Measurements from ENCODE around the gene EXOC3L4. TPM values are rescaled to one million over a fixed set of nuclear protein-coding genes. Genes with fewer than 3 reads are reported as not detected.
"Not testable (repeated sequence)": the region's sequence is repeated elsewhere in the genome, so short reads cannot be mapped to it uniquely, and the experiment has no call there.

The EXOC3L4 gene
- total RNA-seq, 1 donor from 2014 or later, result not detected

GRCh38 chr14:103142721-103143302 lies 48.3 kb downstream of the EXOC3L4 start:
- Mint-ChIP-seq H3K4me1 (ENCODE audit: low read depth) (peaks cover 4% of the 10 kb centered on the region), H3K4me3 (no peak overlapping the region), H3K9me3 (no peaks in the 10 kb centered on the region), H3K36me3 (ENCODE audit: low read depth) (no peaks in the 10 kb centered on the region), H3K27ac (no peak overlapping the region), H3K27me3 (ENCODE audit: insufficient read depth) (peaks cover 7% of the 10 kb centered on the region)
- intact Hi-C loops (cut with micrococcal nuclease), result no loop called here
- DNase-seq (ENCODE audit: low spot score), result no peak

GRCh38 chr14:103143506-103143905 lies 49.0 kb downstream of the EXOC3L4 start:
- DNase-seq (ENCODE audit: low spot score), result no peak
- Mint-ChIP-seq H3K27me3 (ENCODE audit: insufficient read depth) (peaks cover 7% of the 10 kb centered on the region), H3K36me3 (ENCODE audit: low read depth) (no peaks in the 10 kb centered on the region), H3K27ac (no peak overlapping the region), H3K9me3 (no peaks in the 10 kb centered on the region), H3K4me3 (no peak overlapping the region), H3K4me1 (ENCODE audit: low read depth) (peaks cover 4% of the 10 kb centered on the region)
- intact Hi-C loops (cut with micrococcal nuclease), result no loop called here

- no peaks in the 10 kb centered on the region for H3K9me3 Mint-ChIP-seq
- no peak overlapping the region for H3K27ac Mint-ChIP-seq
- H3K4me3 Mint-ChIP-seq, result no peak overlapping the region
- peaks cover 4% of the 10 kb centered on the region for H3K4me1 Mint-ChIP-seq (ENCODE audit: low read depth)
- peaks cover 7% of the 10 kb centered on the region for H3K27me3 Mint-ChIP-seq (ENCODE audit: insufficient read depth)
- H3K36me3 Mint-ChIP-seq (ENCODE audit: low read depth), result no peaks in the 10 kb centered on the region
- intact Hi-C loops (cut with micrococcal nuclease), result no loop called here
- no peak for DNase-seq (ENCODE audit: low spot score)
Measured at GRCh38 chr14:103144085-103144484, 49.6 kb downstream of the EXOC3L4 start.

GRCh38 chr14:103146141-103146709 lies 51.7 kb downstream of the EXOC3L4 start:
- no peak for DNase-seq (ENCODE audit: low spot score)
- Mint-ChIP-seq H3K27me3 (ENCODE audit: insufficient read depth) (peaks cover 10% of the 10 kb centered on the region), H3K36me3 (ENCODE audit: low read depth) (no peaks in the 10 kb centered on the region), H3K27ac (no peak overlapping the region), H3K9me3 (no peaks in the 10 kb centered on the region), H3K4me1 (ENCODE audit: low read depth) (no peaks in the 10 kb centered on the region), H3K4me3 (no peak overlapping the region)
- intact Hi-C loops (cut with micrococcal nuclease), result no loop called here

- DNase-seq (ENCODE audit: low spot score), result no peak
- intact Hi-C loops (cut with micrococcal nuclease), result no loop called here
- peaks cover 4% of the 10 kb centered on the region for H3K27me3 Mint-ChIP-seq (ENCODE audit: insufficient read depth)
- H3K9me3 Mint-ChIP-seq, result no peaks in the 10 kb centered on the region
- H3K36me3 Mint-ChIP-seq (ENCODE audit: low read depth), result no peaks in the 10 kb centered on the region
- H3K27ac Mint-ChIP-seq, result no peak overlapping the region
- H3K4me3 Mint-ChIP-seq, result no peak overlapping the region
- H3K4me1 Mint-ChIP-seq (ENCODE audit: low read depth), result no peaks in the 10 kb centered on the region
Measured at GRCh38 chr14:103149351-103150237, 55.1 kb downstream of the EXOC3L4 start.

- intact Hi-C loops (cut with micrococcal nuclease), result no loop called here
- H3K4me3 Mint-ChIP-seq, result no peak overlapping the region
- DNase-seq (ENCODE audit: low spot score), result no peak
Measured at GRCh38 chr14:103151270-103151945, 56.9 kb downstream of the EXOC3L4 start.

GRCh38 chr14:103155010-103155409 lies 60.5 kb downstream of the EXOC3L4 start:
- Mint-ChIP-seq H3K27me3 (ENCODE audit: insufficient read depth) (peaks cover 4% of the 10 kb centered on the region), H3K9me3 (no peaks in the 10 kb centered on the region), H3K36me3 (ENCODE audit: low read depth) (no peaks in the 10 kb centered on the region), H3K4me1 (ENCODE audit: low read depth) (no peaks in the 10 kb centered on the region), H3K27ac (no peak overlapping the region), H3K4me3 (no peak overlapping the region)
- intact Hi-C loops (cut with micrococcal nuclease), result no loop called here
- no peak for DNase-seq (ENCODE audit: low spot score)

More at GRCh38 chr14:103151270-103151945, 56.9 kb downstream of the EXOC3L4 start:
- Mint-ChIP-seq H3K27me3 (ENCODE audit: insufficient read depth) (peaks cover 4% of the 10 kb centered on the region), H3K36me3 (ENCODE audit: low read depth) (no peaks in the 10 kb centered on the region), H3K9me3 (no peaks in the 10 kb centered on the region), H3K27ac (no peak overlapping the region), H3K4me1 (ENCODE audit: low read depth) (no peaks in the 10 kb centered on the region)

GRCh38 chr14:103155416-103155815 lies 60.9 kb downstream of the EXOC3L4 start:
- H3K9me3 Mint-ChIP-seq; H3K4me3 Mint-ChIP-seq; H3K27me3 Mint-ChIP-seq (ENCODE audit: insufficient read depth); H3K27ac Mint-ChIP-seq; DNase-seq (ENCODE audit: low spot score); intact Hi-C loops (cut with micrococcal nuclease); H3K4me1 Mint-ChIP-seq (ENCODE audit: low read depth); H3K36me3 Mint-ChIP-seq (ENCODE audit: low read depth): not testable (repeated sequence)

GRCh38 chr14:103155826-103156394 lies 61.4 kb downstream of the EXOC3L4 start:
- DNase-seq (ENCODE audit: low spot score), result no peak
- Mint-ChIP-seq H3K9me3 (no peaks in the 10 kb centered on the region), H3K36me3 (ENCODE audit: low read depth) (no peaks in the 10 kb centered on the region), H3K27ac (no peak overlapping the region), H3K4me3 (no peak overlapping the region), H3K27me3 (ENCODE audit: insufficient read depth) (peaks cover 2% of the 10 kb centered on the region), H3K4me1 (ENCODE audit: low read depth) (no peaks in the 10 kb centered on the region)
- intact Hi-C loops (cut with micrococcal nuclease), result no loop called here

- intact Hi-C loops (cut with micrococcal nuclease), result no loop called here
- no peak overlapping the region for H3K27ac Mint-ChIP-seq
- no peaks in the 10 kb centered on the region for H3K4me1 Mint-ChIP-seq (ENCODE audit: low read depth)
Measured at GRCh38 chr14:103156651-103157378, 62.3 kb downstream of the EXOC3L4 start.

GRCh38 chr14:103157969-103158368 lies 63.4 kb downstream of the EXOC3L4 start:
- Mint-ChIP-seq H3K27me3 (ENCODE audit: insufficient read depth) (no peaks in the 10 kb centered on the region), H3K27ac (no peak overlapping the region), H3K36me3 (ENCODE audit: low read depth) (no peaks in the 10 kb centered on the region), H3K4me1 (ENCODE audit: low read depth) (no peaks in the 10 kb centered on the region), H3K9me3 (no peaks in the 10 kb centered on the region), H3K4me3 (no peak overlapping the region)
- intact Hi-C loops (cut with micrococcal nuclease), result no loop called here
- no peak for DNase-seq (ENCODE audit: low spot score)

More at GRCh38 chr14:103156651-103157378, 62.3 kb downstream of the EXOC3L4 start:
- H3K36me3 Mint-ChIP-seq (ENCODE audit: low read depth), result no peaks in the 10 kb centered on the region
- no peak for DNase-seq (ENCODE audit: low spot score)
- H3K4me3 Mint-ChIP-seq, result no peak overlapping the region
- H3K27me3 Mint-ChIP-seq (ENCODE audit: insufficient read depth), result no peaks in the 10 kb centered on the region
- H3K9me3 Mint-ChIP-seq, result no peaks in the 10 kb centered on the region

GRCh38 chr14:103158688-103159087 lies 64.2 kb downstream of the EXOC3L4 start:
- H3K9me3 Mint-ChIP-seq, result no peaks in the 10 kb centered on the region
- DNase-seq (ENCODE audit: low spot score), result no peak
- intact Hi-C loops (cut with micrococcal nuclease), result no loop called here
- H3K4me1 Mint-ChIP-seq (ENCODE audit: low read depth), result no peaks in the 10 kb centered on the region
- H3K4me3 Mint-ChIP-seq, result no peak overlapping the region
- H3K36me3 Mint-ChIP-seq (ENCODE audit: low read depth), result no peaks in the 10 kb centered on the region
- H3K27me3 Mint-ChIP-seq (ENCODE audit: insufficient read depth), result no peaks in the 10 kb centered on the region
- H3K27ac Mint-ChIP-seq, result no peak overlapping the region

Data from activated T-helper 1 cell treated with anti-CD3 and anti-CD28 coated beads, Interleukin-12 subunit alpha, Interleukin-12 subunit beta, Interleukin-2, Interleukin-4 antibody, amounts not matched to agents 30 ng/mL and 10 ng/mL and 1 ng/mL, durations not matched to agents 14 hours and 24 hours and 36 hours (primary cell).